HEK293 (cell line): ENCODE data around the gene FGD5.

Source experiments
- CTCF ChIA-PET: fragments of 350-600 bp; formaldehyde crosslinking; extraction: SDS; loops from one replicate; lab custom pipeline; 2021; ENCODE audit warnings: antibody characterized with exemption; lab: Yijun Ruan, JAX
- POLR2A ChIA-PET: fragments of 300-600 bp; formaldehyde crosslinking; extraction: SDS; loops from one replicate; lab custom pipeline; 2020; ENCODE audit warnings: antibody characterized with exemption, inconsistent platforms; lab: Yijun Ruan, JAX
- H3K27ac ChIP-seq: fragments of 200-500 bp; sonication (Bioruptor generic); 2 replicates; pipeline ENCODE4 v1.5.1; 2014; ENCODE audit warnings: low read depth, low read length, control low read depth, inconsistent platforms; ENCODE audit errors: extremely low read depth
- H3K36me3 ChIP-seq, 2 experiments: fragments of 200-500 bp in 1 of 2; sonication (Bioruptor generic) in 1 of 2; 1 replicate in 1 of 2; 2 replicates in 1 of 2; pipeline ENCODE4 v1.5.1; 2014 to 2017; ENCODE audit warnings: inconsistent platforms in 2 of 2, low read length in 2 of 2; ENCODE audit not compliant: control insufficient read depth in 2 of 2, insufficient read depth in 1 of 2
- H3K4me1 ChIP-seq: fragments of 200-500 bp; sonication (Bioruptor generic); 2 replicates; pipeline ENCODE4 v1.5.1; 2014; ENCODE audit warnings: mild to moderate bottlenecking, low read length, inconsistent platforms; ENCODE audit not compliant: control insufficient read depth, insufficient read depth
- H3K4me3 ChIP-seq: 2 replicates; pipeline ENCODE4 v1.5.1; 2011; ENCODE audit warnings: low read depth, mild to moderate bottlenecking, control low read depth, low read length, moderate library complexity
- H3K9me3 ChIP-seq: fragments of 200-500 bp; sonication (Bioruptor generic); 2 replicates; pipeline ENCODE4 v1.5.1; 2014; ENCODE audit warnings: low read depth, low read length, inconsistent platforms; ENCODE audit not compliant: control insufficient read depth, insufficient read depth
- EGR2 ChIP-seq: fragments of 450-650 bp; formaldehyde crosslinking; IDR thresholded peaks from 2 replicates; pipeline ENCODE4 v1.5.1; 2016; ENCODE audit warnings: low read depth, missing biosample characterization, missing genetic modification characterization
- TCF7L2 ChIP-seq: IDR thresholded peaks from 2 replicates; pipeline ENCODE4 v1.6.1; 2011; ENCODE audit warnings: low read depth, mild to moderate bottlenecking, inconsistent platforms, low read length, moderate library complexity, borderline replicate concordance
- ZBTB7A ChIP-seq: fragments of 450-650 bp; formaldehyde crosslinking; IDR thresholded peaks from 2 replicates; pipeline ENCODE4 v1.5.1; 2016; ENCODE audit warnings: low read depth, missing biosample characterization, missing genetic modification characterization
- ZNF10 ChIP-seq: fragments of 450-650 bp; formaldehyde crosslinking; IDR thresholded peaks from 2 replicates; pipeline ENCODE4 v1.5.1; 2017; ENCODE audit warnings: missing biosample characterization, missing genetic modification characterization
- ZNF121 ChIP-seq: fragments of 450-650 bp; formaldehyde crosslinking; IDR thresholded peaks from 2 replicates; pipeline ENCODE4 v1.5.1; 2016; ENCODE audit warnings: missing biosample characterization, missing genetic modification characterization
- ZNF175 ChIP-seq: fragments of 450-650 bp; formaldehyde crosslinking; IDR thresholded peaks from 2 replicates; pipeline ENCODE4 v1.5.1; 2016; ENCODE audit warnings: missing biosample characterization, missing genetic modification characterization
- ZNF184 ChIP-seq: fragments of 450-650 bp; IDR thresholded peaks from 2 replicates; pipeline ENCODE4 v1.5.1; 2018; ENCODE audit warnings: missing biosample characterization, mild to moderate bottlenecking, missing genetic modification characterization
- ZNF624 ChIP-seq: fragments of 450-650 bp; formaldehyde crosslinking; IDR thresholded peaks from 2 replicates; pipeline ENCODE4 v1.5.1; 2017; ENCODE audit warnings: missing biosample characterization, missing genetic modification characterization
- TF ChIP-seq, protein P1 (sequence below): fragments of 450-650 bp; formaldehyde crosslinking; IDR thresholded peaks from 2 replicates; pipeline ENCODE4 v1.5.1; 2016; ENCODE audit warnings: missing biosample characterization, missing genetic modification characterization, borderline replicate concordance
- TF ChIP-seq, protein P2 (sequence below): fragments of 450-650 bp; formaldehyde crosslinking; conservative IDR thresholded peaks from 2 replicates; pipeline ENCODE4 v1.5.1; 2016; ENCODE audit warnings: low read depth, missing biosample characterization, missing genetic modification characterization
- TF ChIP-seq, protein P3 (sequence below): fragments of 450-650 bp; formaldehyde crosslinking; IDR thresholded peaks from 2 replicates; pipeline ENCODE4 v1.5.1; 2016; ENCODE audit warnings: missing biosample characterization, missing genetic modification characterization
- TF ChIP-seq, protein P4 (sequence below): fragments of 450-650 bp; formaldehyde crosslinking; IDR thresholded peaks from 2 replicates; pipeline ENCODE4 v1.5.1; 2016; ENCODE audit warnings: missing biosample characterization, missing genetic modification characterization

FGD5 gene

GRCh38 chr3:14786369-14786768 is 32.4 kb upstream of the FGD5 start:
- no peaks in the 10 kb centered on the region for H3K4me1 ChIP-seq
- ChIA-PET POLR2A (no interaction called here), CTCF (no interaction called here)
- no peaks in the 10 kb centered on the region for H3K36me3 ChIP-seq
- H3K27ac ChIP-seq: no peak overlapping the region
- H3K4me3 ChIP-seq: no peak overlapping the region
- no peak for TF ChIP-seq ZNF175
- peak; percentile 98 for TF ChIP-seq ZNF184
- TF ChIP-seq, protein P1, sequence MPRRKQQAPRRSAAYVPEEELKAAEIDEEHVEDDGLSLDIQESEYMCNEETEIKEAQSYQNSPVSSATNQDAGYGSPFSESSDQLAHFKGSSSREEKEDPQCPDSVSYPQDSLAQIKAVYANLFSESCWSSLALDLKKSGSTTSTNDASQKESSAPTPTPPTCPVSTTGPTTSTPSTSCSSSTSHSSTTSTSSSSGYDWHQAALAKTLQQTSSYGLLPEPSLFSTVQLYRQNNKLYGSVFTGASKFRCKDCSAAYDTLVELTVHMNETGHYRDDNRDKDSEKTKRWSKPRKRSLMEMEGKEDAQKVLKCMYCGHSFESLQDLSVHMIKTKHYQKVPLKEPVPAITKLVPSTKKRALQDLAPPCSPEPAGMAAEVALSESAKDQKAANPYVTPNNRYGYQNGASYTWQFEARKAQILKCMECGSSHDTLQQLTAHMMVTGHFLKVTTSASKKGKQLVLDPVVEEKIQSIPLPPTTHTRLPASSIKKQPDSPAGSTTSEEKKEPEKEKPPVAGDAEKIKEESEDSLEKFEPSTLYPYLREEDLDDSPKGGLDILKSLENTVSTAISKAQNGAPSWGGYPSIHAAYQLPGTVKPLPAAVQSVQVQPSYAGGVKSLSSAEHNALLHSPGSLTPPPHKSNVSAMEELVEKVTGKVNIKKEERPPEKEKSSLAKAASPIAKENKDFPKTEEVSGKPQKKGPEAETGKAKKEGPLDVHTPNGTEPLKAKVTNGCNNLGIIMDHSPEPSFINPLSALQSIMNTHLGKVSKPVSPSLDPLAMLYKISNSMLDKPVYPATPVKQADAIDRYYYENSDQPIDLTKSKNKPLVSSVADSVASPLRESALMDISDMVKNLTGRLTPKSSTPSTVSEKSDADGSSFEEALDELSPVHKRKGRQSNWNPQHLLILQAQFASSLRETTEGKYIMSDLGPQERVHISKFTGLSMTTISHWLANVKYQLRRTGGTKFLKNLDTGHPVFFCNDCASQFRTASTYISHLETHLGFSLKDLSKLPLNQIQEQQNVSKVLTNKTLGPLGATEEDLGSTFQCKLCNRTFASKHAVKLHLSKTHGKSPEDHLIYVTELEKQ (tag by site-specific recombination): no peak
- H3K9me3 ChIP-seq: no peaks in the 10 kb centered on the region

DNA sequence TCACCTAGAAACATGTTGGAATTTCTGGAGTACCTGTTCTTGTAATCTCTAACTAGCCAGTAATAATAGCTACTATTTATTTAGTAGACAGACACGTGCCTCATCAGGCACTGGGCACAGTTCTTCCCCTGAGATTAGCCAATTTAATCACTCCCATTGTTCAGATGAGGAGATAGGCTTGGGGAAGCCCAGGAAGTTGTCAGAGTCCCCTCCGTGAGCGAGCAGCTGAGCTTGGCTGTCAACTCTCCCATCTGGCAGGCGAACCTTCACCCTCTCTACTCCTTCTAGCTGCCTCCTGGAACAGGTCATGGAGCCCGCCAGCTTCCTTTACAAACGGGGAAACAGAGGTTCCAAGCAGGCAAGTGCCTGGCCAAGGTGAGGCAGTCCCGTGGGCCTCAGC is 31.1 kb upstream of the FGD5 start:
- Histone ChIP-seq H3K4me3 (no peak overlapping the region), H3K36me3 (no peaks in the 10 kb centered on the region), H3K4me1 (no peaks in the 10 kb centered on the region), H3K27ac (no peak overlapping the region), H3K9me3 (no peaks in the 10 kb centered on the region)
- POLR2A ChIA-PET: no interaction called here
- CTCF ChIA-PET: interaction anchor here (0.8 to 2.6 kb wide), 4 partner anchors 9 to 279 kb away, joined by 3 to 19 read pairs (median 4); no protein-coding TSS in a partner anchor
- TF ChIP-seq, protein P2, sequence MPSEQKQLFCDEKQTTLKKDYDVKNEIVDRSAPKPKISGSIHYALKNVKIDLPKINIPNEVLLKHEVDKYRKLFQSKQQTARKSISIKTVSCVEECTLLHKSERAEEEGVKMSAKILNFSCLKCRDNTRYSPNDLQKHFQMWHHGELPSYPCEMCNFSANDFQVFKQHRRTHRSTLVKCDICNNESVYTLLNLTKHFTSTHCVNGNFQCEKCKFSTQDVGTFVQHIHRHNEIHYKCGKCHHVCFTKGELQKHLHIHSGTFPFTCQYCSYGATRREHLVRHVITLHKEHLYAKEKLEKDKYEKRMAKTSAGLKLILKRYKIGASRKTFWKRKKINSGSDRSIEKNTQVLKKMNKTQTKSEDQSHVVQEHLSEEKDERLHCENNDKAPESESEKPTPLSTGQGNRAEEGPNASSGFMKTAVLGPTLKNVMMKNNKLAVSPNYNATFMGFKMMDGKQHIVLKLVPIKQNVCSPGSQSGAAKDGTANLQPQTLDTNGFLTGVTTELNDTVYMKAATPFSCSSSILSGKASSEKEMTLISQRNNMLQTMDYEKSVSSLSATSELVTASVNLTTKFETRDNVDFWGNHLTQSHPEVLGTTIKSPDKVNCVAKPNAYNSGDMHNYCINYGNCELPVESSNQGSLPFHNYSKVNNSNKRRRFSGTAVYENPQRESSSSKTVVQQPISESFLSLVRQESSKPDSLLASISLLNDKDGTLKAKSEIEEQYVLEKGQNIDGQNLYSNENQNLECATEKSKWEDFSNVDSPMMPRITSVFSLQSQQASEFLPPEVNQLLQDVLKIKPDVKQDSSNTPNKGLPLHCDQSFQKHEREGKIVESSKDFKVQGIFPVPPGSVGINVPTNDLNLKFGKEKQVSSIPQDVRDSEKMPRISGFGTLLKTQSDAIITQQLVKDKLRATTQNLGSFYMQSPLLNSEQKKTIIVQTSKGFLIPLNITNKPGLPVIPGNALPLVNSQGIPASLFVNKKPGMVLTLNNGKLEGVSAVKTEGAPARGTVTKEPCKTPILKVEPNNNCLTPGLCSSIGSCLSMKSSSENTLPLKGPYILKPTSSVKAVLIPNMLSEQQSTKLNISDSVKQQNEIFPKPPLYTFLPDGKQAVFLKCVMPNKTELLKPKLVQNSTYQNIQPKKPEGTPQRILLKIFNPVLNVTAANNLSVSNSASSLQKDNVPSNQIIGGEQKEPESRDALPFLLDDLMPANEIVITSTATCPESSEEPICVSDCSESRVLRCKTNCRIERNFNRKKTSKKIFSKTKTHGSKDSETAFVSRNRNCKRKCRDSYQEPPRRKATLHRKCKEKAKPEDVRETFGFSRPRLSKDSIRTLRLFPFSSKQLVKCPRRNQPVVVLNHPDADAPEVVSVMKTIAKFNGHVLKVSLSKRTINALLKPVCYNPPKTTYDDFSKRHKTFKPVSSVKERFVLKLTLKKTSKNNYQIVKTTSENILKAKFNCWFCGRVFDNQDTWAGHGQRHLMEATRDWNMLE (tag by site-specific recombination): no peak
- 0 out of 2 replicates have a peak, but pooled peaks have one; percentile 19 for TF ChIP-seq ZNF10 (tag by site-specific recombination)
- no peak for TF ChIP-seq ZNF121 (tag by site-specific recombination)
- TF ChIP-seq TCF7L2: no peak
- TF ChIP-seq, protein P3, sequence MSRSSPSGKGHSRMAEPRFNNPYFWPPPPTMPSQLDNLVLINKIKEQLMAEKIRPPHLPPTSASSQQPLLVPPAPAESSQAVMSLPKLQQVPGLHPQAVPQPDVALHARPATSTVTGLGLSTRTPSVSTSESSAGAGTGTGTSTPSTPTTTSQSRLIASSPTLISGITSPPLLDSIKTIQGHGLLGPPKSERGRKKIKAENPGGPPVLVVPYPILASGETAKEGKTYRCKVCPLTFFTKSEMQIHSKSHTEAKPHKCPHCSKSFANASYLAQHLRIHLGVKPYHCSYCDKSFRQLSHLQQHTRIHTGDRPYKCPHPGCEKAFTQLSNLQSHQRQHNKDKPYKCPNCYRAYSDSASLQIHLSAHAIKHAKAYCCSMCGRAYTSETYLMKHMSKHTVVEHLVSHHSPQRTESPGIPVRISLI (tag by site-specific recombination): no peak
- no peak for TF ChIP-seq ZBTB7A (tag by site-specific recombination)

GRCh38 chr3:14788644-14789043 is 30.1 kb upstream of the FGD5 start:
- no peak for TF ChIP-seq ZNF624
- TF ChIP-seq, protein P4, sequence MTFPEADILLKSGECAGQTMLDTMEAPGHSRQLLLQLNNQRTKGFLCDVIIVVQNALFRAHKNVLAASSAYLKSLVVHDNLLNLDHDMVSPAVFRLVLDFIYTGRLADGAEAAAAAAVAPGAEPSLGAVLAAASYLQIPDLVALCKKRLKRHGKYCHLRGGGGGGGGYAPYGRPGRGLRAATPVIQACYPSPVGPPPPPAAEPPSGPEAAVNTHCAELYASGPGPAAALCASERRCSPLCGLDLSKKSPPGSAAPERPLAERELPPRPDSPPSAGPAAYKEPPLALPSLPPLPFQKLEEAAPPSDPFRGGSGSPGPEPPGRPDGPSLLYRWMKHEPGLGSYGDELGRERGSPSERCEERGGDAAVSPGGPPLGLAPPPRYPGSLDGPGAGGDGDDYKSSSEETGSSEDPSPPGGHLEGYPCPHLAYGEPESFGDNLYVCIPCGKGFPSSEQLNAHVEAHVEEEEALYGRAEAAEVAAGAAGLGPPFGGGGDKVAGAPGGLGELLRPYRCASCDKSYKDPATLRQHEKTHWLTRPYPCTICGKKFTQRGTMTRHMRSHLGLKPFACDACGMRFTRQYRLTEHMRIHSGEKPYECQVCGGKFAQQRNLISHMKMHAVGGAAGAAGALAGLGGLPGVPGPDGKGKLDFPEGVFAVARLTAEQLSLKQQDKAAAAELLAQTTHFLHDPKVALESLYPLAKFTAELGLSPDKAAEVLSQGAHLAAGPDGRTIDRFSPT: no peak
- 0 out of 2 replicates have a peak, but pooled peaks have one; percentile 16 for TF ChIP-seq EGR2 (tag by site-specific recombination)
- H3K36me3 ChIP-seq: no peaks in the 10 kb centered on the region
- H3K9me3 ChIP-seq: no peaks in the 10 kb centered on the region
- no peak overlapping the region for H3K27ac ChIP-seq
- ChIA-PET CTCF (interaction anchor here (0.8 to 2.6 kb wide), 4 partner anchors 132 to 280 kb away, joined by 3 to 19 read pairs (median 4); no protein-coding TSS in a partner anchor), POLR2A (no interaction called here)
- H3K4me1 ChIP-seq: no peaks in the 10 kb centered on the region
- no peak overlapping the region for H3K4me3 ChIP-seq
